ENCODE measurements around the gene PLCB2.

Gene PLCB2

DNA sequence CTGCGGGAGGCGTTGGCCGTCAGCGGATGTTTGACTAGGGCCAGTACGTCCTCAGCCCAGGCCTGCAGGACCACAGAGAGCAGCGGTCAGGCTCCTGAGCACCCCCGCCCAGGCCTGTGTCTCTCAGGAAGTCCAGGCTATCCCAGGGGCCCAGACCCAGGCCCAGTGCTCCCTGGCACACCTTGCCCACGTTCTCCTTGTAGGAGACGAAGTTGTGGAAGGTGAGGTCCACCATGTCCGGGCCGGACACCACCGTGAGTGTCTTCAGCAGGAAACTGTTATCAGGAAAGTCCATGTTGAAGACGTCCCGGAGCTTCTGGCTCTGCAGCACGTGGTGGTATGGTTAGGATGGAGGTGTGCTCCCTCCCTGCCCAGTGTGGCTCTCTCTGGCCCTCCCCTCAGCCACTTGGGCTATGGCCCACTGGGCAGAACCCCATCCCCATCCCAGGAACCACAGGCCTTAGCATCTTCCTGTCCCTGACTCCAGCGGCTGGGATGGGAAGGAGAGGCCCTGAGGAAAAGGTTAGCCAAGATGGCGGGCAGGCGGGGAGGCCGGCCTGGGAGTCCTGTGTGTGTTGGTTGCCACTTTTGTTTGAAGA, 5.3 kb downstream of the PLCB2 start:
- DNase-seq (ENCODE audit: low read depth) = no peak

DNA sequence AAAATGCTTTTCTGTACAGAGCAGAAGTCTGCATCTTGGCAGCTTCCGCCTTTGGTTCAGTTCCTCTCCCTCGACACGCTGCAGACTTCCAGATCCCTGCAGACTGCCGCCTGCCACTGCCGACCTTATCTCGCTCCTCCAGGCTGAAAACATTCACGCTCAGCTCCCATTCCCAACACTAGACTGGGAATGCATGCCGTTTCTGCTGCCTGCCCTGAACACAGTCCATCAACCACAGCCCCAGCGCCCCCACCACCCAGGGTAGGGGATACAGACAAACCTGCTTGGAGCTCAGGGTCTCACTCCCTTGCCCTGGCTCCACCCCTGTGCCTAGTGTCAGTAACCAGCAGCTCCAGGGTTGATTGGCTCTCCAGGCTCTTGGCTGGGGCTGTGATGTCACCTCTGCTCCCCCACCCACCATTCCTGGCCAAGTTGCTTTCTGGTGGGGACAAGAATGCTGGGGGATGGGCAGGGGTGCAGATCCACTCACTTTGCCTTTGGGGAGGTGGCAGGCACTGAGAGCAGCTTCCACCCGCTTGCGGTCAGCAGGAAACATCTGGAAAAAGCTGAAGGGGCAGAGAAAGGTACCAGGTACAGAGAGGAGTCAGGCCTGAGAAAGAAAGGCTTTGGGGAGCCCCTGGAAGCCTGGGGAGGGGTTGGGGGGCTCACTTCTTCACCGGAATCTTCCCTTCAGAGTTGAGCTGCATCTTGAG, 6.1 kb downstream of the PLCB2 start:
- no peak for DNase-seq (ENCODE audit: low read depth)

DNA sequence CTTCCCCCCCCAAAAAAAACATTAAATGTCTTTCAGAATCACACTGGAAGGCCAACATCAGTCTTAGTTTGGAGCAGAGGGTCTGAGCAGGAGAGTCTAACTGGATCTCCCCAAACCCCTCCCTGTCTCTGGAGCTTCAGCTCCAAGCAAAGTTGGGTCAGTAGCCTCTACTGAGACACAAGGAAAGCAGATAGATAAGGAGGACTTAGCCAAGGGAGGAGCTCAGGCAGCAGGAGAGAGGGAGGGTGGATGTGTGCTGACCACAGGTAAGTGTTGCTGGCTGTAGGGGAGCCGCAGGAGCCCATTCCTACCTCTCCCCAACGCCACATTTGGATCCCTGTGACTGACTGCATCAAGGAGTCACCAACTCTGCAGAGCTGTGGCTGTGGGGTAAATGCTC, 7.0 kb downstream of the PLCB2 start:
- DNase-seq (ENCODE audit: low read depth) = no peak

DNA sequence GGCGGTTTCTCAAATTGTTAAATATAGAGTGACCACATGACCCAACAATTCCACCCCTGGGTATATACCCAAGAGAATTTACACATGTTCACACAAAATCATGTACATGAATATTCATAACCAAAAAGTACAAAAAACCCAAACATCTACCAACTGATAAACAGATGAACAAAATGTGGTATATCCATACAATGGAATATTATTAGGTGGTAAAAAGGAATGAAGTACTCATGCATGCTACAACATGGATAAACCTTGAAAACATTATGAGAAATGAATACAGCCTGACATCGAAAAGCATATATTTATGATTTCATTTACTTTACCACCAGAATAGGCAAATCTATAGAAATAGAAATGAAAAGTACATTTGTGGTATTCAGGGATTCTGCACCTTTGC, 7.4 kb downstream of the PLCB2 start:
- no peak for DNase-seq (ENCODE audit: low read depth)

DNA sequence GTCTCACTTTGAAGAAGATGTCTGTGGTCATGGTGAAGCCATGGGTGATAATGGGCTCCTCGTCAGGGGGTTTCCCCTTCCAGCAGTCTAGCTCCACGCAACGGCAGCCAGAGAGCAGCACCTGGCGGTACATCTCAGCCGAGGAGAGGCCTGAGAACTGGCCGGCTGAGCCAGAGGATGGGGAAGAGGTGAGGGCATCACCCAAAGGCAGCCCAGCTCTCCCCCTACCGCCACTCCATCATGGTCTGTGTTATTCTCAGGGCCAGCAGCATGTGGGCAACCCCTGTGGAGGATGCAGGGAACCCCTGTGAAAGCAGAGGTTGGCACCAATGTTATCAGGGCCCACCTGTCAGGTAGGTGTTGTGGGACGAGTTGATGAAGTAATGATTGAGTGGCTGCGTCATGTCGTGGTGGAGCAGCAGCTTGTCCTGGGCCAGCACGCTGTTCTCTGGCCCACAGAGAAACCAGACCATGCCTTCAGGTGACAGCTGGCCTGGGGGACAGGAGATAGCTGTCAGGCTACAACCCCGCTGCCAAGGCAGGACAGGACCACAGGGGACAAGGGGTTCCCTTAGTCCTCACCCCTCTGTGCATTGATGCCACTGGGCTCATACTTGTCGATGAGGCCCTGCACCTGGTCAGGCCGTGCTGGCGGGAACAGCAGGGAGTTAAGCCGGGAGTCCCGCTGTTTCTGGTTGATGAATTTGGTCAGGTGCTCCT, 9.4 kb downstream of the PLCB2 start:
- DNase-seq (ENCODE audit: low read depth) = no peak

DNA sequence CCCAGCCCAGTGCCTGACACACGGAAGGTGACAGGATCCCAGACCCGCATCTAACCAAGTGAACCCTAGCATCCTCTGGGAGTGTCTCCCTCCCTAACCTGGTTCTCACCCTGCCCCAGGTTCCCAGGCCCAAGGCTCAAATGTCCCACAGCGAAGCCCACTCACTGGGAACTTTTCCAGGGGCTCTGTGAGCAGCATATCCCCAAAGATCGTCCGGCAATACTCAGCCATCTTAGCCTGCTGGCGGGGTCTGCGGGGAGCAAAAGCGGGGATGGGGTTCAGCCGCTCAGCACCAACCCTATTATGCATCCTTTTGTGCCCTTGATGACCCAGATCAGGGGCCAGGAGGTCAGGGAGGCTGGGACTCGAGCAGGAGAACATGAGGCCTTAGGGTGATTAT, 10.4 kb downstream of the PLCB2 start:
- DNase-seq (ENCODE audit: low read depth) = no peak

DNA sequence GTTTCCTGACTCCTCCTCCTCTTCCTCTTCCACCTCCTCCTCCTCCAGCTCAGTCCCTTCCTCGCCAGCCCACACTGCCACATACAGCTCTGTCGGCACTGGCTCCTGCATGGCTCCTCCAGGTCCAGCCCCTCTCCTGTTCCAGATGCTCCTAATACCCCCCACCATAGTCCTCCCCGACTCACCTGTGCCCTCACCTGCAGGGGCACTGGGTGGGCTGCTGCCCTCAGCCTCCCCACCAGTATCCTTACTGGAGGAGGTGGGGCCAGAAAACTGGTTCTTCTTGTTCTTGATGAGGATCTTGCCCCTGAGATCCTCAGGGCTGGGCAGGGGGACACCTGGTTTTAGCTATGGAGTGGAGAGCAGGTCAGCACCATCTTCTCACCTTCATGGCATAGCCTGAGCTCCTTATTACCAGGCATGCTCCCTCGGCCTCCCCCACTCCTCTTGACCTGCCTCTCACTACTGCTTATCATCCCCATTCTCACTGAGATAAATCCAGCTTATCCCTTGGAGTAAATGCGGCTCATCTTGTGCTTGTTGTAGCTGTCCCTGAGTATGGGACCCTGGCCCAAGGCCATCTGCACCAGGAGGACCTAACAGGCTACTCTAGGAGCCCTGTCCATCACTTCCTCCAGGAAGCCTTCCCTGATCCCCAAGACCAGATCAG, 11.0 kb downstream of the PLCB2 start:
- no peak for DNase-seq (ENCODE audit: low read depth)

DNA sequence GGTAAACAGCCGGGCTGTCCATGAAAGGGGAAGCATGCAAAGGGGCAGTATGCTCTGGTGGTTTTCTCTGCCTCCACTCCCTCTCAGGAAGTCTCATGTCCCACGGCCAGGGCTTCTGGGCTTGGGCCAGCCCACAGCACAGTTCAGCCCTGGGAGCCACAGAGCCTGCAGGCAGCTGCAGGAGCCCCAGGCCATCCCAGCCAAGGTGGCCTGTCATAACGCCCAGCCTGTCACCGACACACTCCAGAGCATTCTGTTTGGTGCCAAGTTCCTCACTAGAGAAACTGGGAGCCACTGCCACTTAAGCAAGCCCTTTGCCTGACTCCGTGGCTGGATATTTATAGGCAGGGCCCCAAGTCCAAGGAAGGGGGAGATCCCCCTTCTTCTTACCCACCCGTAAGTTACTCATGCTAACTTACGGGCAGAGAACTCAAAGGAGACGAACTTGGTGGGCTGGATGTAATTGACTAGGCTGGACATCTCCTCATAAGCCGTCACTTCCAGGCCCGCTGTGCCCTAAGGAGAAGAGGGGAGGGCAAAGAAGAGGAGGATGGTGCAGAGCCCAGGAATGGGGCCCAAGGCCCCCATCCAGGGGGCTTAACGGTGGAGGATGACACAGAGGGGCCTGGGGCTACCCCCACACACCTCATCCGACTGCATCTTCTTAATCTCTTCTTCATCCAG, 11.7 kb downstream of the PLCB2 start:
- DNase-seq (ENCODE audit: low read depth) = no peak

DNA sequence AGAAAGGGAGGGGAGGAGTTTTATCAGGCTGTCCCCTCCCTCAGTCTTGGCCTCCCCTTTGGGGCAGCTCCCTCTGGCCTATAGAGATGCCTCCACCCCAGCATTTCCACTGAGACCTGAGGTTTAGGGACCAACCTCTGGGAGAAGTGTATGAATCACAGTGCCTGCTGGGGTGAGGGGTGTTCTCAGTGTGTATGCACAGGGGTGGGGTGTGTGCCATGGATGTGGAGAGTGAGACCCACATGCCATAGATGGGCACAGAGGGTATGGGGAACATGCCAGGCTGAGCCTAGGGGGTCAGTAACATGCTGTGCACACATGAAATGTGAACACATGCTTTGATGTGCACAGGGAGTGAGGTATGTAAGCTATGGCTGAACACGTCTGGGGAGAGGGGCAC, 12.4 kb downstream of the PLCB2 start:
- no peak for DNase-seq (ENCODE audit: low read depth)

DNA sequence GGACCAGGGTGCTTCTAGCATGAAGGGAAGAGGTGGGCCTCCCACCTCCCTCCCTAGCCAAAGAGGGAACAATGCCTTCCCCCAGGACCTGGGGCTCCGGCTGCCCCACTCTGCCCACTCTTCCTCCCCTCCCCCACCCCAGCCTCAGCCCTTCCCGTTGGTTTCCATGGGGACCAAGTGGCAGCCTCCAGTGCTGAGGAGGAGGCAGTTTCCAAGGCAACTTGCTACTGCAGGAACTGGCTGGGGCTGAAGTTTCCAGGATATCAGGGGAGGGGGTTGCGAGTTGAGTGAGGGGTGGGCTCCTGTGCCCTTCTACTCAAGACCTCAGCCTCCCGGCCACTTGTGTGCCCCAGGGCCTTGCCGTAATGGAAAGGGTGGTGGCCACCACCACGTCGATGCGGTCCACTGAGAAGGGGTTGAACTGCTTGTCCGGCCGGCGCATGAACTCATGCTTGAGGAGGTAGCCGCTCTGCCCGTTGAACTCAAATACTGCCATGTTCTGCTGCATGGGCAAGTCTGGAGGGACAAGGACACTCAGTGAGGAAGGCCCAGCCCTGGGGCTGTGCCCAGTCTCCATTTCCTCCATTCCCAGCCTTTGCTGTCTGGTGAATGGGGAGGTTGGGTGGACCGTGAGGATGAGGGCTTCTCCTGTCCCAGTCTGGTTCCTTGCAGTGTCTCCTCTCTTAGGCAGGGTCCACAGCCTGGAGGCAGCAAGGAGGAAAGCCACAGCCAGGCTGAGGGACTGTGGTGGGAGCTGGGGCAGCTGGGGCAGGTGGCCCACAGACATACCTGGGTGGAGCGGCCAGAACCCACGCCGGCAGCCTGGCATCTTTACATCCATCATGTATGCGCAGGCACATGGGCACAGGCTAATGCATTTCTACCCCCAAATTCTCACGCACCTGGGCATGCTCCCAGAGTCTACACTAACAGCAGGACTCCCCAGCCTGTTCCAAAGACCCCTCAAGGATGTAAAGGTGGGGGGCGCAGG, 13.5 kb downstream of the PLCB2 start:
- DNase-seq (ENCODE audit: low read depth) = no peak

DNA sequence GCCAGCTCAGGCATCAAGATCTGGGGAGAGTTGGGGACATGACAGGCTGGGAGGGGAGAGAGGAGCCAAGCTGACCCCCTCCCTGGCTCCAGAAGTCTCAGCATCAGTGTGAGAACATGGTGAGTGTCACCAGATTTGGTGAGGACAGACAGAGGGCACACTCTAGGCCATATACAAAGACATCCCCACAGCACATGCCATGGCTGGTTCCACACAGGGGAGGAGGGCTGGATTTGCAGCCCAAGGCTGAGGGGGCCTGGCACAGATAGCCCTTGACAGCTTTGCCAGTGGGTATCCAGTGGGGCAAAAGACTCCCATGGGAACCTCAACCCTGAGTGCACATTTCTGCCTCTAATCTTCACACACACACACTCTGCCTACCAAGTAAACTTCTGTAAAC, 14.7 kb downstream of the PLCB2 start:
- no peak for DNase-seq (ENCODE audit: low read depth)

DNA sequence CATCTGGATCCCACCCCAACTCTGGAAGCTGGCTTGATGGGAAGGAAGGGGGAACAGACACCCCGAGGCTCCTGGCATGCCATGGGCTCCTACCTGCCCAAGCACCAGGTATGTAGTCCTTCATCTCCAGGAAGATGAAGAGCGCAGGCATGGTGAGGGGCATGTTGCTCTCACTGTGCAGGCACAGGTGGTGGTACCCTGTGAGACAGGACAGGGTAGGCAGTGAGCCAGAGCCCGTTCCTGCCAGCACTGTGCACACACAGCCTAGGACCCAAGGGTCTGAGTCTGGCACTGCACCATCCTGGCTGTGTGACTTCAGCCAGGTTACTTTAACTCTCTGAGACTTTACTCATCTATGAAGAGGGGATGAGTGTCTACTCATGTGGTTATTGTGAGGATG, 15.5 kb downstream of the PLCB2 start:
- DNase-seq (ENCODE audit: low read depth) = no peak

DNA sequence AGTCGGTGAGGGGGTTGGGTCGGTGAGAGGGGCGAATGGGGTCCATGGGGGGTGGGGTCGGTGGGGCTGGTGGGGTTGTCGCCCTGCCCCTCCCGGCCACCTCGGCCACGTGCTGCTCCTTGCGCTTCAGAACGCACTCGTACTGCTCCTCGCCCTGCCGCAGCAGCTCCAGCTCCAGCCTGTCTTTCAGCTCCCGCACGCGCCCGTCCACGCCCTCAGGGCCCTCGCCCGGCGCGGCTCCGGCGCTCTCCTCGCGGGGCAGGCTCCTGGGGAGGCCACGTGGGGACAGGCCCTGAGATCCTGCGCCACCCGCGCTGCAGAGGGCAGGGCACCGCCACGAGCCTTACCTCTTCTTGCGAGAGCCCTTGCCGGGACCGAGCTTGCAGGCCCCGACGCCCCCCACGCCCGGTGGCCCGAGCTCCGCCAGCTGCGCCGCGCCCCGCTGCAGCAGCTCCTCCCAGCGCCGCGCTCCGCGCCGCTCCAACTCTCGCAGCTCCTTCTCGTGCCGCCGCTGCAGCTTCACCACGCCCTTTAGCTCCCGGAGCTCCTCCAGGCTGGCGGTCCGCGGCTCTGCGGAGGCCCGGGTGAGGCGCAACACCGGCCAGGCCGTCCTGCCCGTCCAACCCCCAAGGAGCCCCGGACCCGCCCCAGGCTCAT, 16.7 kb downstream of the PLCB2 start:
- DNase-seq (ENCODE audit: low read depth) = peak; percentile 75

DNA sequence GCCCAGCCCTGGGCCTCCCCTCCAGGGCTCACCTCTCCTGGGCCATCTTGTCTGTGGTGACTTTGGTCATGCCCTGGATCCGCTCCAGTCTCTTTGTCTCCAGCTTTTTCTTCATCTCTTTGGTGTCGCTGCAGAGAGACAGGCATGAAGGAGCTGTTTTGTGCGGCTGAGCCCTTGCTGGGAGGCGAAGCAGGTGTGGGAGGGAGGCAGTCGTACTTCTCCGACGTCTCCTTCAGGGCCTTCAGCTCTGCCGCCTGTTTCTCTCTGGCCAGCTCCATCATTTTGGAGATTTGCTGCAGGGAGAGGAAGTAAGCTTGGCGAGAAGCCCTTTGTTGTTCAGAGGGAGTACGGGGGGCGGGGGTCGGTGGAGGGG, 17.2 kb downstream of the PLCB2 start:
- no peak for DNase-seq (ENCODE audit: low read depth)

DNA sequence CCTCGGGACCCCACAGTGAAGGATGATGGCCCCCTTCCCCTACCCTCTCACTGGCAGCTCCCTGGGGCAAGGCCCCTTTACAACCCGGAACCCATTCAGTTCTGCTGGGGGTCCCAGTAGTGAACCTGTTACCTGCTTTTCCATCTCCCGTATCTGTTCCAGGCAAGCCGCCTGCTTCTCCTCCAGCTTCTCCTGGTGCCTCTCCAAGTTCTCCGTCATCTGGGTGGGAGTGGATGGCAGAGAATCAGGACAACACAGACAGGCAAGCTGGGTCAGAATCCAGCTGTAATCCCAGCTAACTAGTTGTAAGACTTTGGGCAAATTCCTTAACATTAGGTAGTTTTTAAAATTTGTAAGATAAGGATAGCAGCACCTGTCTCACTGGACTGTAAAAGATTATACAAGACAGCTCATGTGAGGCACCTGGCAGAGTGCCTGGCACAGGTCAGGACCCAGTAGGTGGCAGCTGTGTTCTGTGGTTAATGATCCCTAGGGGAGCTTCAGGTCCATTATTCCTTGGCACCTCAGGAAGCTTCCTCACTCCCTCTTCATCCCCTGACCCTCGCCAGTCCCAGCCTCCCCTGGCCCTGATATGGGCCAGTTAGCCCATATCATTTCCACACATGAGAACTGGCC, 18.5 kb downstream of the PLCB2 start:
- no peak for DNase-seq (ENCODE audit: low read depth)

DNA sequence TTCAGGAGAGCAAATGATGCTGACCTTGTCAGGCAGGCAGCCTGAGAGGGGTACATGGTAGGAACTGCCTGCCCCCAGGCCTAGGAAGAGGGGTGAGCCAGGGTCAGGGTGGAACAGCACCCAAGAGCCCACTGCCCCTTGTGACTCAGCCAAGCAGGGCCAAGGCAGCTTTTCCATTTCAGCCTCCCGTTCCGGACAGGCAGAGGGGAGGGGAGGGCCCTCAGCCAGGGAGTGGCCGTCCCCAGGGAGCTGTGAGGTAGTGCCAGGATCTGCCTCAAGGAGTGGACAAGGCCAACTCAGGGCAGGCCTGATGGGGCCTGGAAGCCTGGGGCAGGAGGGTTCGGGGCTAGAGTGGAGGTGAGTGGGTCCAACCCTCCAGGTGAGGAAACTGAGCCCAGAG, 19.8 kb downstream of the PLCB2 start:
- no peak for DNase-seq (ENCODE audit: low read depth)

DNA sequence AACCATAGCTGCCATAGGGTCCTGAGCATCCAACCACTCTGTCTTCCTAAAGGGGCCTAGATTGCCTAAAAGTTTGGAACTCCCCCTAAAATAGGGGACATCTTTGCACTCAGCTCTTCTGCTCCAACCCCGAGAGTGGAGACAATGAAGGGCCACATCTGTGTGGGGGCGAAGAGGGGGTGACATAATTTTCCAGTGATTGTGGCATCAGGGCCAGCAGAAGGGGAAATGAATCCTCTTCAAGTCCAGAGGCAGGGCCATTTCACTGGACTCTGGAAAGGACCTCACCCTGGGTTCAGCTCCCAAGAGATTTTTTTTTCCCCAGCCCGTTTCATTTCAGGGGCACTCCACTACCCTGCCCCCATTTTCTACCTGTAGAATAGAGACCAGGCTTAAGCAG, 20.2 kb downstream of the PLCB2 start:
- DNase-seq (ENCODE audit: low read depth) = no peak

DNA sequence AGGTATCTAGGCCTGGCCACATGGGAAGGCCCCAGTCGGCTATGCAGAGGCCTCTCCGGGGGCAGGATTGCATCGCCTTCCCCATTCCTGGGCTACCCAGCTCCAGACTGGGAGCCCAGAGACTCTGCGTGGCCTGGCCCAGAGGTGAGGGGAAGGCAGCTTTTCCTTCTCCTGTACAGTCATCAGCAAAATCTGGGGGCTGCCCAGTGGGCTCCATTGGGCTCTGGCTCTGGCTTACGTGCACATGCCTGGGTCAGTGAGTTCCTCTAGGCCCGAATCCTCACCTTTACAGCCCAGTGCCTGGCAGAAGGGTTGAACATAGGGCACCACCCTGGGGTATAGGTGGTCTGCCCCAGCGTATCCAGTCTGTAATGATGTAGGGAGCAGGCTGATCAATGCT, 20.9 kb downstream of the PLCB2 start:
- no peak for DNase-seq (ENCODE audit: low read depth)

DNA sequence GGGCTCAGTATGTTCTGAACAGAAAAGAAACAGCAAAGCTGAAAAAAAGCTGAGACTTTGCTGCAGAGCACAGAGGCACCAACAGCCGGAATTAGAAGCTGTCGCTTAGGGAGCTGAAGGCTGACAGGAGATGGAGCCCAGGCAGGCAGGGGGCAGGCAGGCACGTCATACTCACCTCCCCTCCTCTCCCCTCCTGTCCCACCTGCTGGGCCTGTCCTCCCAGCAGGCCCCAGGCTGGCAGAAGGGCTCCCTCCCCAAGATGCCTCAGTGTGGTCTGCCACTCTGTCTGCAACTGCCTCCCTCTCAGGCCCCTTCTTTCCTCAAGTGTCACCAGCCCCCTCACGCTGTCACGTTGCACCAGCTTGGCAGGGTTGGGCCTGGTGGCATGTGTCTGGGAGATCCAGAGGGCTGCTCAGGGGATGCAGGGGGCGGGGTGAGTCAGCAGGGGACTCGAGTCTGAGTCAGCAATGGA, 21.6 kb downstream of the PLCB2 start:
- DNase-seq (ENCODE audit: low read depth) = no peak

DNA sequence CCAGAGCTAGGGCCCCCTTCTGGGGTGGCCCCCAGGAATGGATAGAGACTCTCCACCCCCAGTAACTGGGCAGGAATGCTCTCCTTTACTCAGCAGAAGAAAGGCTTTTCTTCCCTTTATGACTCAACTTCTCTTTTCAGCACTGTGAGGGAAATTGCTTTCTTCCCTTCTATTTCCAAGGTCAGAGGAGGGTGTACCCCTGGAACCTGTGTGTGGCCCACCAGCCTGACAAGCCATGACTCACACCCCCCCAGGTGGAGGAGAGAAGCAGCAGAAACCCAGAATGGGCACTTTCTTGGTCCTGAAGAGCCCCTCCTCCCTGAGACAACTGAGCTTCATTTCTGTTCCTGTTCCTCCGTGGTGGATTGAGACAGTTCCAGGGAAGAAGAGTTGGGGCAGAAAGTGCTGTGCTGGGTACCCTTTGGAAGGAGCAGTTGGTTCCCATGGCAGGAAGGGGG, 22.2 kb downstream of the PLCB2 start:
- DNase-seq (ENCODE audit: low read depth) = no peak
